GM19452 (cell line): Measurements from ENCODE around the gene C9orf40.

Source experiments
- ATAC-seq: cut with Tn5 transposase; IDR thresholded peaks from one replicate; pipeline ENCODE4 v1.9.1; 2021; ENCODE audit not compliant: unreplicated experiment

C9orf40 gene, protein sequence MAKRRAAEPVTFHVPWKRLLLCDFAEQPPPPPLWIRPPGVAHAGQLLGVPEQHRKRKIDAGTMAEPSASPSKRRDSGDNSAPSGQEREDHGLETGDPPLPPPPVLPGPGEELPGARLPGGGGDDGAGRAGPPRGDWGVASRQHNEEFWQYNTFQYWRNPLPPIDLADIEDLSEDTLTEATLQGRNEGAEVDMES

DNA sequence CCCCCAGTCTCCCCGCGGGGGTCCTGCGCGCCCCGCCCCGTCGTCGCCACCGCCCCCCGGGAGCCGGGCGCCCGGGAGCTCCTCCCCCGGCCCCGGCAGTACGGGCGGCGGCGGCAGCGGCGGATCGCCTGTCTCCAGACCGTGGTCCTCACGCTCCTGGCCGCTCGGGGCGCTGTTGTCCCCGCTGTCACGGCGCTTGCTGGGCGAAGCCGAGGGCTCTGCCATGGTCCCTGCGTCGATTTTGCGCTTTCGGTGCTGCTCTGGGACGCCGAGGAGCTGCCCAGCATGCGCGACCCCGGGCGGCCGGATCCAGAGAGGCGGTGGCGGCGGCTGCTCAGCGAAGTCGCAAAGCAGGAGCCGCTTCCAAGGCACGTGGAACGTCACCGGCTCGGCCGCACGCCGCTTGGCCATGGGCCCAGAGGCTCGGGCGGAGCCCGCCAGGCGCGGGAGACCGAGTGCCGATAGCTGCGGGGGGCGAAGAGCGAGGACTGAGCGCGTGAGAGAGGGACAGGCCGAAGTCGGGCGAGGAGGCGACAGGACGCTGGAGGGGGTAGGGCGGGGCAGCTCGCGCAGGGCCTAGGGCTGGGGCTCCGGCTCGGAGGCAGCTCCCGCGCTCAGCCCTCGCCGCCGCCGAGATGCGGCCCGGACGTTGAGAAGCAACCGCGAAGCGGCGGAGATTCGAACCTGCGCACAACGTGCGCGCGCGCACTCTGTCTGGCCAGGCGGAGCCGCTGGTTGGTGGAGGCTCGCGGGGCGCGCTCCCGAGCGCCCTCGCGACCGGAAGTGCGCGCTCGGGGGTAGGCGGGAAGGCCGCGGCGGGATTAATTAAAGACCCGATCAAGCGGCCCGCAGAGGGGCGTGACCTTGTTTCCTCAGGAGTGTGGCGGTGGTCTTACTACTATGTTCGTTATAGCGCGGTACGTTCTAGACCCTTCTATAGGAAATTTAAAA is at the start of gene C9orf40:
C9orf40 (minus strand) TSS at position 712 of the 951 bp plus-strand sequence; CDS start at position 411, 301 bp downstream.
- ATAC-seq, result peak; percentile 88

DNA sequence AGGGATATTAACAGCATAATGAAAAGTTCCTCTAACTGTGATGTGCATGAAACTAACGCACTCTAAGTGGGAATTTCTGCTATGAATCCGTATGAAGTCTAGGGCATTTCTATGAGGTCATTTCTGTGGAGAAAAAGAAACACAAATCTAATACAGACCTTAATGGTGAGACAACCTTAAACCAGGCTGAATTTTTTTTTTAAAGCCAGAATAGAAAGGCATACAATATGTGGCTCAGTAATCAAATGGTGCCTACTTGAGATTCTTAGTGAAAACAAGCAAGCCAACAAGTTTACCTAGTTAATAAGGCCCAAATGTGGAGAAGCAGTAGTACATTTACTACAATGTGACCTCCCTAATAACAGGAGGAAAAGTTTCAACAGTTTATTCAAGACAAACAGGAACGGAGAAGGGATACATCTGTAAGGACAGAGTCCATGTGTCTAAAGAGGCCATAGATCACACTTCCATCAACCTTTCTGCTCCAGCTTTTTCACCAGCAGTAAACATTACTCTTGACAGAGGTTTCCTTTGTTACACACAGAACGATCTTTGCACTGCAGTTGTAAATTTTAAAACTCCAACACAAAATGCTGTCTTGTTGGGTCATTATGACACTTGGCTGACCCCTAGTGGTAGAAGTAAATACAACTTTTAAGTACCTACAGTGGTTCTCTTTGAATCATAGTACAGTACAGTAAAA is 49.2 kb upstream of the C9orf40 start:
- peak; percentile 87 for ATAC-seq

DNA sequence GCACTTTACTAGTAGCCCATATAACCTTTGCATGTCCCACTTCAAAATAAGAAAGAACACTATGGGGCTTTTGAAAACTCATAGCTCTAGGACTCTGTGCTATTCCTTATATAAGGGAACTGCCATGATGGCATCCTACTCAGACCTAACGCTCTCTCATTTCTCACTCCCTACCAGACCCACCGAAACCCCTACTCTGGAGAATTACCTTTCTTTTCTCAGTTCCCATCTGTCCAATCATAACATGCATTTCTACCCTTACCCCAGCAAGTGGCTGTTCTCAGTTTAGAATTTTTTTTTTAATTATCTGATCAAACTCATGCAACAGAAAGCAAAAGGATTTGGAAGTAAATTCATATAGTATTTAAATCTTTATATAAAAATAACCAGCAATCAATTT is 48.1 kb upstream of the C9orf40 start:
- peak; percentile 57 for ATAC-seq

DNA sequence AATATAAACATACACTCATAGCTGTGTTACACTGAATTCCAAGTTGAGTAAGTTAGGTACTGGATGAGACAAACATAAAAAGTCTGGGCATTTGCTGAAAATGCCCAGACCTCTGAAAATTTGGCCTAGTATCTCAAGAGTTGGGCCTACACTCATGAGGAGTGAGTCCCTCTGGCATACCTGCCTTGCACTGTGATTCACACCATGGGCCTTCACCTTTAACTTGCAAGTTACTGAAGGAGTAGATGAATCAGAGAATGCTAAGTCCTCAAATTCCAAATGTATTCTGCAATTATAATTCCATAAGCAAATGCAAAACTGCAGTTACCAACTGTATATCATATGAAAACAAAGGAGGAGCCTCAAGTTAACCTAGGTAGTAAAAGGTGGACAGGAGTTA is 32.3 kb upstream of the C9orf40 start:
- ATAC-seq, result no peak

DNA sequence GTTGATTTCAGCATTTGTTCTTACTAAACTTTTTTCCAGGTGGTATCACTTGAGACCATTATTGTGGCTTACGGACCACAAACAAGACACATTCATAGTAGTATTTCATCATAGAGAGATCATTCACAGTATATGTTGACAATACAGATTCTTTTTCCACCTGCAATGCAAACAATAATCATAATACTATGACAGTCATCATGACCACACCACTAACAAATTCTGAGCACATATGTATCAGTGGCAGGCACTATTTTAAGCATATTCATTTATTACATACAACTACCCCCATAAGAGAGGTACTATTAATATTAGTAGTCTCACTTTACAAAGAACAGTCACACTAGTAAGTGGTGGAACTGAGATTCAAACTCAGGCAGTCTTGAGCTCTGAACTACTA is 31.0 kb upstream of the C9orf40 start:
- ATAC-seq, result no peak

DNA sequence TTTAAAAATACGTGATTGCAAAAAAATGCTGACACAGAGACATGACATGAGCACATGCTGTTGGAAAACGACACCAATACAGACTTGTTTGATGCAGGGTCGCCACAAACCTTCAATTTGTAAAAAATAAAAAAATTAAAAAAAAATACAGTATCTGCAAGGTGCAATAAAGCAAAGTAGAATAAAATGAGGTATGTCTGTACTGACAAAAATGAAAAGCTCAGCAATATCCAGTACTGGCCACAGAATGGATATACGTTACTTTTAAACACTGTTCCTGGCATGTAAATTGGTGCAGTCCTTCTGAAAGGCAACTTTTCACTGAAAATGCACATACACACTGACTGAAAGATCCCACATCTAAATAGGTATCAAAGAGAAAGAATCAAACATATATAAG is 27.1 kb upstream of the C9orf40 start:
- no peak for ATAC-seq

DNA sequence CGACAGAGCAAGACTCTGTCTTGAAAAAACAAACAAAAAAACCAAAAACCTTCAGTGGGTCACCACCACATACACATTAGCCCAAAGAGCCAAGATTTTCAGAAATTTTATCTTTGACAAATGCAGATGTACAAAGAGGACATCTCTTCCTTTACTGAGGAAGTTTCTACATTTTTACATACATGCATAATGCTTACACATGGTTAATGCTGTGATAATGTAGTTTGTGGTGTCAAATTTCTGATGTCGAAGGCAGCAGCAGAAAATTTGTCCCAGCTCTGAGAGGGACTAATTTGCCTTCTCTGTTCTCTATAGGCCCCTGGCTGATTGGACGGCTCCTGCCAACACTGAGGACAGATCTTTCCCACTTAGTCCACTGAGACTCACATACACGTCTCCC is 24.6 kb upstream of the C9orf40 start:
- ATAC-seq, result no peak

DNA sequence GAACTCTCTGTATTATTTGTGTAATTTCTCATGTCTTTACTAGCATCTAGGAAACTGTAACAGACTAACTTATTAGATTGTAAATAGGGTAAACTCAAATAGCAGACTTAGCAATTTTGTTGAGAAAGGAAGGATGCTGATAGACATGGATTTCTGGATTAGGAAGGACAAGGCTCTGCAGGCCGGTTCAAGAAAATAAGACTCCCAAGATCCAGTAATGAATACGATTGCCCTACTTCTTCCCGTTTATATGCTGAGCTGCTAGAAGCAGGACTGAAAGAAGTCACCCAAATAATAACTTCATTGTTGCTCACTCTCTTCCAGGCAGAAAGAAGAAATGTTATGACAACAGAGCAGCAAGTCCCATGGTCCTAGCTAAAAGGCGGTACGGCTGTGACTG is 22.8 kb upstream of the C9orf40 start:
- no peak for ATAC-seq

DNA sequence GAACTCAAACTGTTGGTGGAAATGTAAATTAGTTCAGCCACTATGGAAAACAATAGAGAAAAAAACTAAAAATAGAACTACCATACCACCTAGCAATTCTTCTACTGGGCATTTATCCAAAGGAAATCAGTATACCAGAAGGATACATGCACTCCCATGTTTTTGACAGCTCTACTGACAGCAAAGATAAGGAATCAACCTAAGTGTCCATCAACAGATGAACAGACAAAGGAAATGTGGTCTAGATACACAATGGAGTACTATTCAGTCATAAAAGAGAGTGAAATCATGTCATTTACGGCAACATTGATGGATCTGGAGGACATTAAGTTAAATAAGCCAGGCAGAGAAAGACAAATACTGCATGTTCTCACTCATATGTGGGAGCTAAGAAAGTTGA is 21.8 kb upstream of the C9orf40 start:
- no peak for ATAC-seq

DNA sequence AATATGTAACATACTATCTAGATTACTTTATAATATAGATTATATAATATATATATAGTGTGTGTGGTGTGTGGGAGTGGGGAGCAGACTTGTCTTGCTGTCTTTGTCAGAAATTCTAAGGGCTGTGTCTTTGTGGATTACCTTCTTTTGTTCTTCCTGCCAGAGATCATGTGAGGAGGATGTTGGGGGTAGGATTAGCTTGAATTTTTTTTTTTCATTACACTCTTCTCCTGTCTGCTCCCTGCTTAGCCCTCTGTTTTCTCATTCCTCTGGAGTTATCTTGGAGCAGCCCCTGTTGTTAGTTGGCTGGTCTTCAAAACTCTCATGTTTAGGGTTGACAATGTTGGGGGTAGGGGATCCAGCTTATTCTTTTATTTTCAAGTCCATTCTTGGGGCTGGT is 21.0 kb upstream of the C9orf40 start:
- ATAC-seq, result no peak

DNA sequence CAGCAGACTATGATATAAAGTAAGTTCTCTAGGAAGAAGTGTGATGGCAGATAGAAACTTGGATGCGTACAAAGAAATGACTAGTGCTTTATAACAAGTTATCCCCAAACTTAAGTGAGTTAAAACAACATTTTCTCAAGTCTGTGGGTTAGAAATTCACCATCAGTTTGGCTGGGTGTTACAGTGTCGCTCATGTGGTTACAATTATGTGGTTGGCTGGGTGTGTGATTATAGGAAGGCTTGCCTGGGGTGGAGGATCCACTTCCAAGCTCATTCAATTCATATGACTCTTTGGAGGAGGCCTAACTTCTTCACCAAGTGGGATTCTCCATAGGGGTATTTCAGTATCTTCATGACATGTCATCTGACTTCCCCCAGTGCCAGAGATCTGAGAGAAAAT is 10.3 kb upstream of the C9orf40 start:
- no peak for ATAC-seq

DNA sequence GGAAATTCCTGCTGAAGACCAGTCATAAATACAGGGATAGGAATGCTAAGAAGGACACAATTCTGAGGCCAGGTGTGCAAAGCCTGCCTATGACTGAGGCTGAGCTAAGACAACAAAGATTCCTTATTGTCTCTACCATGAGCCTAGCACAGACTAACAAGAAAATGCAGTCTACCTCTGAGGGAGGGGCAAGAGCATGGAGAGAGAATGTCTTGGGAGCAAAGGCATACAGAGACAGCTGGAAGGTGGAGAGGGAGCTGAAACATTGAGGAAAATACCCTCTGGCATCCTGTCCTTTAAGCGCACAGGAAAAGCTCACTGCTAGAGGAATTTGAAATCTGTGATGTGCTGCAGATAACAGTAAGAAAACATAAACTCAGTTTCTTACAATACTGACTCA is 8.8 kb upstream of the C9orf40 start:
- no peak for ATAC-seq

DNA sequence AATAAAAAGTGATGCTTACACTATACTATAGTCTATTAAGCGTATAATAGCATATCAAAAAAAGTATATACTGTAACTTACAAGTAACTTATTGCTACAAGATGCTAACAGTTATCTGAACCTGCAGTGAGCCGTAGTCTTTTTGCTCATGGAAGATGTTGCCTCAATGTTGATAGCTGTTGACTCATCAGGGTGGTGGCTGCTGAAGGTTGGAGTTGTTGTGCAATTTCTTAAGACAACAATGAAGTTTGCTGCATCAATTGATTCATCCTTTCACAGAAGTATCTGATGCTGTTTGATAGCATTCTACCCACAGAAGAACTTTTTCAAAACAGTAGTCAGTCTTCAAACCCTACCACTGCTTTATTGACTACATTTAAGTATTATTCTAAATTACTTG is 7.8 kb upstream of the C9orf40 start:
- no peak for ATAC-seq

DNA sequence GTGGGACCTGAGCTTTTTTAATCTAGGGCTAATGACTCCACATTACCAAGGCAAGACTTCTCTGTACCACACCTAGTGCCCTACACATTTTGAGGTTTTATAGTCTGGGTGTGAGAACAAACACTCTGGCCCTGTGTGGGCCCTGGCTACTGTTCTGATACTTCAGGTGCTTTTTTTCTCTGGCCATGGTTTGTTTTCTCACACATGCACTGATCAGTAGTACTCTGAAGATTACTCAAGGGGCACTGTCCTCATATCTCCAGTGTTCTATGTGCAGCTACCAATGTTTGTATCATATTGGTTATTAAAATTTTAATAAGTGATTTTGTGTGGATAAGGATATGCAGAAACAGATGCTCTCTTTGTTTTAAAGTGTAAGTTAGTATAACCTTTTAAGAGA is 5.9 kb upstream of the C9orf40 start:
- no peak for ATAC-seq

DNA sequence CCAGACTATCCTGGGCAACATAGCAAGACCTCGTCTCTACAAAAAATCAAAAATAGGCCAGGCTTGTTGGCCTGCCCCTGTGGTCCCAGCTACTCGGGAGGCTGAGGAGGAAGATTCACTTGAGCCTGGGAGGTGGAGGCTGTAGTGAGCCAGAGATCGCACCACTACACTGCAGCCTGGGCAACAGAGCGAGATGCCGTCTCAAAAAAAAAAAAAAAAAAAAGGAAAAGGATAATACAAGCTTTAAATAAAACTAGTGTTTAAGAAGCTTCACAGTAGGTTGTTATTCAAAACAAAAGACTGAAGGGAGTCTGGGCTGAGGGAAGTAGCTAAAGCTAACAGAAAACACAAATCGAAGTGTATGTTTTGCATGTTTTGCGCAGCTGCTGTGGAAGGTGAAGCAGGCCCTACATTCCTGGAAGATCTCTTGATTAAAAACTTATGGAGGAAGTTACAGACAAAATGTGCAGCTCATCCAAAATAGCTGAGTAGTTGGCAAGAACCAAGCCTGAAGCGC is 581 bp upstream of the C9orf40 start:
- peak; percentile 0 for ATAC-seq

DNA sequence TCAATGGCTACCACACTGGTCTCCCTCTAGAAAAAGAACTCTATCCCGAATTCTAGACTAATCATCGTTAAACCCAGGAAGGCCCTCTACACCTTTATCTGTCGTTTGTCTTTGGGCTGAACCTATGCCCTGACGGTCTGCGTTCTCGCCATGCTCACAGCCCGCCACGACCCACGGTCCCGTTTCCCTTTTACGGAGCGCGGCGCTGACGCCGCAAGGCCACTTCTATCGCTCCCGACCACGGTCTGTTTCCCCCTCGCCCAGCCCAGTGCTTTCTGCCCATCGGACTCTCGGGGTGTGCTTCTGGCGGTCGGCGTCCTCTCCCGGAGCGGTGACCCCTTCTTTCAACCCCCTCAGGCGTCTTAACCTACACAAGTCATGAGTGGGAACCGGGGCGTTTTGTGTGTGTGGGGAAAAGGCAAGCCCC is 974 bp downstream of the C9orf40 start:
- ATAC-seq, result peak; percentile 34

DNA sequence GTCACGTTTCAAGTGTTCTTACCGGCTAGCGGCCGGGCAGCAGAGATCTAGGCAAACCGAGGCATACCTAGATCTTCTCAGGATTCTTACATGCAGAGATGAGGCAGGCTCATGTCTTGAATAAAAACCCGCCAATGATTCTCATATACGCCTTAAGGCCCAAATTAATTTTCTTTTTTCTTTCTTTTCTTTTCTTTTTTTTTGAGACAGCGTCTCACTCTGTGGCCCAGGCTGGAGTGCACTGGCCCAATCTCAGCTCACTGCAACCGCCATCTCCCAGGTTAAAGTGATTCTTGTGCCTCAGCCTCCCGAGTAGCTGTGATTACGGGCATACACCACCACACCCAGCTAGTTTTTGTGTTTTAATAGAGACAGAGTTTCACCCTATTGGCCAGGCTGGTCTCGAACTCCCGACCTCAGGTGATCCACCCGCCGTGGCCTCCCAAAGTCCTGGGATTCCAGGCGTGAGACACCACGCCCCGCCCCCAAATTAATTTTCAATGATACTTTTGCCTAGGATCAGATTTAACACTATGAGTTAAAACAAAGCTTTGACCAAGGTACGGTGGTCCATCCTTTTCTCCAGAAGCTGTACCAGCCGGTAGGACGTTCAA is 1.5 kb downstream of the C9orf40 start:
- ATAC-seq, result no peak

DNA sequence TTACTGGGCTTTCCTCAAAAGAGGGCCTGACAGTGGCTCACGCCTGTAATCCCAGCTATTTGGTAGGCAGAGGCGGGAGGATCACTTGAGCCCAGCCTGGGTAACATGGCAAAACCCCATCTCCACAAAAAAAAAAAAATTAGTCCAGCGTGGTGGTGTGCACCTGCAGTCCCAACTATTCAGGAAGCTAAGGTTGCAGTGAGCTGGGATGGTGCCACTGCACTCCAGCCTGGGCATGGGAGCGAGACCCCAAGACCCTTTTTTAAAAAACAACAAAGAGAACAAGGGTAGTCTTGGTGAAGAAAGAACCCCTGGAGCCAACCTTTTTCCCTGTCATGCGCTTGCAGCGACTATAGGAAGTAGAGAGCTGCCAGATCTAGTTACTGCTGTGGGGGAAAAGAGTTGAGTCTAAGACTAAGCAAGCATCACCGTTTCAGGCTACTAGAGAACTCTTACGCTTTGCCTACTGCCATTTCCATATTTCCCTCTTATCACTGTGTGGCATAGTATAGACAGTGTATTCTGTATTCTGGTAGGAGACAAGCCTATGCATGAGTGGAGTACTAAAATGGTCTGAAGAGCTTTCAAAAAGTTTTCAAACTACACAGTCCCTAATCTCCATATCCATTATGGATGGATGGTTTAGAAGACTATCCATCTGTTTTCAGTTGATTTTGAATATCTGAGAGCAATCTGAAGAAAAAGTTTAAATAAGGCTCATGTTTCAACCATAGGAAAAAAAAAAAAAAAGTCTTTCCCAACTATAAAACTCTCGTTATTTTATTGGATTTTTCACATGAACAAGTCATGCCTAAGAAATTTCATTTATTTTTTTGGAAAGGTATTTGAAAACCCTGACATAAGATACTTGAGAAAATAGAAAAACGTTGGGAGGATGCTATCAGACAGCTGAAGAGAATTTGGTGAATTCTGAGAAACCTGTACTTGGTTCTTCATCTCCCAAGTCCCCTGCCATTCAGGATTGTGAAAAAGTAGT is 2.6 kb downstream of the C9orf40 start:
- ATAC-seq, result no peak

DNA sequence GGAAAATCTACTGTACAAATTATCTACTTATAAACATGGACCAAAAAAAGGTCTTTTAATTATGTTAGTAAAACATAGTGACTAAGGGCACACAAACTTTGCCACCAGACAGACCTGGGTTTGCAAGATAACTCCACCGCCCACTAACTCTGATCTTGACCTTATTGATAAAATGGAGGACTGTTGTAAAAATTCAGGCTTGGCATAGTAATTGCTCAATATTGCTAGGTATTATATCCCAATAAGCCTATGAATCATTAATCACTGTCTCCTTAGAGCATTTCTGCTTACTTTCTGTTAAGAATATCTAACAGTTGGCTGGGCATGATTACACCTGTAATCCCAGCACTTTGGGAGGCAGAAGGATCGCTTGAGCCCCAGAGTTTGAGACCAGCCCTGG is 3.8 kb downstream of the C9orf40 start:
- ATAC-seq, result no peak

DNA sequence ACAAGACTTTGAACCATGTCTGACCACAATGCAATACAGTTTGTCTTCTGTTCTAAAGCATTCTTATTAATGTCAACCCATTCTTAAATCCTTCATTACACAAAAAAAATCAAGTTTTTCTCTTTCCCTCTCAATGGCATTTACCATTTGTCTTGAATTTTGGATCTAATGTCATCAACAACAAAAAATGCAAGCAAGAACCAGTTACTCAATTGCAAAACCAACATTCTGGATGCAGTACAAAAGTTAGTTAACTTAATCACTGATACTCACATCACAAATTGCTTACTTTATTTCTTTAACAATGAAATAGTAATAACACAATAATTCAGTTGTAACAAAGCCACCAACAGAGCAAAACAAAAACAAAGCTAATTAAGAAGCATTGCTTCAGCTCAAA is 6.0 kb downstream of the C9orf40 start:
- ATAC-seq, result no peak
